Measurements from ENCODE around the gene CFAP119. TPM values are rescaled to one million over a fixed set of nuclear protein-coding genes. Genes with fewer than 3 reads are reported as not detected.

Gene CFAP119
- total and polyA plus RNA-seq, 9 of the 15 experiments (the other 6 are each of a cell fraction or from before 2014, with no cell fraction given): 5.5 to 33.7 (median 9.6) TPM

DNA sequence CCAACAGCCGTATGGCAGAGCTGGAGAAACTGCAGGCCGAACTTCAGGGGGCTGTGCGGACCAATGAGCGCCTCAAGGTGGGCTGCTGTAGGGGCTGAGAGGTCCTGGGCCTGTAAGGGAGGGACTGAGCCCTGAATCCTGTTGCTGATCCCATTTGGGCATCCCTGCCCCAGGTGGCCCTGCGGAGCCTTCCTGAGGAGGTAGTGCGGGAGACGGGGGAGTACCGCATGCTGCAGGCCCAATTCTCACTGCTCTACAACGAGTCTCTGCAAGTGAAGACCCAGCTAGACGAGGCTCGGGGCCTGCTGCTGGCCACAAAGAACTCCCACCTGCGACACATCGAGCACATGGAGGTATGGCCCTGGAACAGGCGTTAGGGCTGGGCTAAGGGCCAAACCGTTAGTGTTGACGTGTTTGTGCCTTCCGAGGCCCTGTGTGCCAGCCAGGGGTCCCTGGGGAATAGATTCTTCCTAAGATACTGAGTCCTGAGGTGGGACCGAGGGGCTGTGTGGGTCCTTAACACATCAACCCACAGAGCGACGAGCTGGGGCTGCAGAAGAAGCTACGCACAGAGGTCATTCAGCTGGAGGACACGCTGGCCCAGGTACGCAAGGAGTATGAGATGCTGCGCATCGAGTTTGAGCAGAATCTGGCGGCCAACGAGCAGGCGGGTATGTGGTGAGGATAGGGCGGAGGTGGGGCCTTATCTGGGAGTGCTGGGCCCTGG lies 4.5 kb upstream of the CFAP119 start:
- peaks cover 85% of the 10 kb centered on the region for H3K36me3 ChIP-seq (ENCODE audit: control insufficient read depth, insufficient read depth, low read length)
- H2AFZ ChIP-seq (ENCODE audit: low read depth, low read length): no peak overlapping the region
- ChIA-PET CTCF (ENCODE audit: low intra/inter-chr PET ratio) (no interaction called here), POLR2A (interaction anchor here (0.6 to 3.1 kb wide), 5 partner anchors 9 to 141 kb away, joined by 3 to 16 read pairs (median 3); no protein-coding TSS in a partner anchor)
- intact Hi-C loops (cut with micrococcal nuclease): no loop called here
- in situ Hi-C loops (cut with MboI): no loop called here
- DNase-seq (ENCODE audit: extremely low read depth in 1 of 4, low spot score in 3 of 4) (peak in 1 of 4 experiments; percentile 27), FAIRE-seq (no peak), ATAC-seq (no peak)
- WGBS (ENCODE audit: insufficient coverage, low coverage, missing lambda C conversion rate): 81% methylated on average over 28 of the region's 29 CpGs
- H3K27me3 ChIP-seq (ENCODE audit: control insufficient read depth in 2 of 2, insufficient read depth in 2 of 2, low read length in 2 of 2): no peaks in the 10 kb centered on the region
- no peaks in the 10 kb centered on the region for H3K9me3 ChIP-seq (replicated peaks; ENCODE audit: control insufficient read depth, insufficient read depth, low read depth, low read length)
- H3K4me1 ChIP-seq (replicated peaks in 1 of 2; ENCODE audit: control insufficient read depth in 2 of 2, insufficient read depth in 2 of 2, low read length in 2 of 2): peaks cover 11 to 34% of the 10 kb centered on the region in 2 experiments; a peak in 4 of 5 replicates
- no peaks in the 10 kb centered on the region for H4K20me1 ChIP-seq (replicated peaks; ENCODE audit: control insufficient read depth, insufficient read depth, low read length)
- H3K9ac ChIP-seq (ENCODE audit: insufficient read depth in 1 of 2, low read depth in 2 of 2, low read length in 2 of 2): peak overlapping the region in 1 of 2 experiments; percentile 76; a peak in 2 of 4 replicates
- no peaks in the 10 kb centered on the region for H3K9me1 ChIP-seq (ENCODE audit: control insufficient read depth, insufficient read depth, low read length)
- H3K4me2 ChIP-seq (ENCODE audit: insufficient read depth, low read length): no peak overlapping the region
- H3K79me2 ChIP-seq (ENCODE audit: control insufficient read depth, insufficient read depth, low read length): peaks cover 31% of the 10 kb centered on the region
- TF ChIP-seq TSC22D4 (tag; IDR thresholded peaks at IDR 0.05) (no peak), ETV1 (tag; conservative IDR thresholded peaks at IDR 0.05; ENCODE audit: low read depth) (no peak), SMAD1 (IDR thresholded peaks at IDR 0.05; ENCODE audit: low read depth, low read length, partially characterized antibody) (no peak), RBFOX2 (IDR thresholded peaks at IDR 0.05; ENCODE audit: low read depth, low read length) (peak; percentile 42; the same call in 1 of the 2 replicates), ZNF644 (tag; IDR thresholded peaks at IDR 0.05; ENCODE audit: low read depth) (no peak), CBFA2T3 (IDR thresholded peaks at IDR 0.05) (peak; percentile 44), TCF3 (CRISPR knock-in tag; IDR thresholded peaks at IDR 0.05) (peak; percentile 44; the same call in 1 of the 2 replicates), POLR2G (IDR thresholded peaks at IDR 0.05; ENCODE audit: low read depth, low read length) (peak; percentile 39; the same call in 1 of the 2 replicates), GTF2F1 (IDR thresholded peaks at IDR 0.05; ENCODE audit: low read depth, low read length) (no peak), RFX1 (IDR thresholded peaks at IDR 0.05) (no peak), ZNF253 (CRISPR knock-in tag; conservative IDR thresholded peaks at IDR 0.05) (no peak)
- TF ChIP-seq, protein P1, sequence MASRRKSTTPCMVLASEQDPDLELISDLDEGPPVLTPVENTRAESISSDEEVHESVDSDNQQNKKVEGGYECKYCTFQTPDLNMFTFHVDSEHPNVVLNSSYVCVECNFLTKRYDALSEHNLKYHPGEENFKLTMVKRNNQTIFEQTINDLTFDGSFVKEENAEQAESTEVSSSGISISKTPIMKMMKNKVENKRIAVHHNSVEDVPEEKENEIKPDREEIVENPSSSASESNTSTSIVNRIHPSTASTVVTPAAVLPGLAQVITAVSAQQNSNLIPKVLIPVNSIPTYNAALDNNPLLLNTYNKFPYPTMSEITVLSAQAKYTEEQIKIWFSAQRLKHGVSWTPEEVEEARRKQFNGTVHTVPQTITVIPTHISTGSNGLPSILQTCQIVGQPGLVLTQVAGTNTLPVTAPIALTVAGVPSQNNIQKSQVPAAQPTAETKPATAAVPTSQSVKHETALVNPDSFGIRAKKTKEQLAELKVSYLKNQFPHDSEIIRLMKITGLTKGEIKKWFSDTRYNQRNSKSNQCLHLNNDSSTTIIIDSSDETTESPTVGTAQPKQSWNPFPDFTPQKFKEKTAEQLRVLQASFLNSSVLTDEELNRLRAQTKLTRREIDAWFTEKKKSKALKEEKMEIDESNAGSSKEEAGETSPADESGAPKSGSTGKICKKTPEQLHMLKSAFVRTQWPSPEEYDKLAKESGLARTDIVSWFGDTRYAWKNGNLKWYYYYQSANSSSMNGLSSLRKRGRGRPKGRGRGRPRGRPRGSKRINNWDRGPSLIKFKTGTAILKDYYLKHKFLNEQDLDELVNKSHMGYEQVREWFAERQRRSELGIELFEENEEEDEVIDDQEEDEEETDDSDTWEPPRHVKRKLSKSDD (conservative IDR thresholded peaks at IDR 0.05; ENCODE audit: low read length): no peak
- TF ChIP-seq, protein P2, sequence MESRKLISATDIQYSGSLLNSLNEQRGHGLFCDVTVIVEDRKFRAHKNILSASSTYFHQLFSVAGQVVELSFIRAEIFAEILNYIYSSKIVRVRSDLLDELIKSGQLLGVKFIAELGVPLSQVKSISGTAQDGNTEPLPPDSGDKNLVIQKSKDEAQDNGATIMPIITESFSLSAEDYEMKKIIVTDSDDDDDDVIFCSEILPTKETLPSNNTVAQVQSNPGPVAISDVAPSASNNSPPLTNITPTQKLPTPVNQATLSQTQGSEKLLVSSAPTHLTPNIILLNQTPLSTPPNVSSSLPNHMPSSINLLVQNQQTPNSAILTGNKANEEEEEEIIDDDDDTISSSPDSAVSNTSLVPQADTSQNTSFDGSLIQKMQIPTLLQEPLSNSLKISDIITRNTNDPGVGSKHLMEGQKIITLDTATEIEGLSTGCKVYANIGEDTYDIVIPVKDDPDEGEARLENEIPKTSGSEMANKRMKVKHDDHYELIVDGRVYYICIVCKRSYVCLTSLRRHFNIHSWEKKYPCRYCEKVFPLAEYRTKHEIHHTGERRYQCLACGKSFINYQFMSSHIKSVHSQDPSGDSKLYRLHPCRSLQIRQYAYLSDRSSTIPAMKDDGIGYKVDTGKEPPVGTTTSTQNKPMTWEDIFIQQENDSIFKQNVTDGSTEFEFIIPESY (CRISPR knock-in tag; IDR thresholded peaks at IDR 0.05): peak; percentile 38; the same call in 1 of the 2 replicates
- TF ChIP-seq, protein P3, sequence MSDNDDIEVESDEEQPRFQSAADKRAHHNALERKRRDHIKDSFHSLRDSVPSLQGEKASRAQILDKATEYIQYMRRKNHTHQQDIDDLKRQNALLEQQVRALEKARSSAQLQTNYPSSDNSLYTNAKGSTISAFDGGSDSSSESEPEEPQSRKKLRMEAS (CRISPR knock-in tag; IDR thresholded peaks at IDR 0.05): 0 out of 2 replicates have a peak, but pooled peaks have one; percentile 22
- TF ChIP-seq, protein P4, sequence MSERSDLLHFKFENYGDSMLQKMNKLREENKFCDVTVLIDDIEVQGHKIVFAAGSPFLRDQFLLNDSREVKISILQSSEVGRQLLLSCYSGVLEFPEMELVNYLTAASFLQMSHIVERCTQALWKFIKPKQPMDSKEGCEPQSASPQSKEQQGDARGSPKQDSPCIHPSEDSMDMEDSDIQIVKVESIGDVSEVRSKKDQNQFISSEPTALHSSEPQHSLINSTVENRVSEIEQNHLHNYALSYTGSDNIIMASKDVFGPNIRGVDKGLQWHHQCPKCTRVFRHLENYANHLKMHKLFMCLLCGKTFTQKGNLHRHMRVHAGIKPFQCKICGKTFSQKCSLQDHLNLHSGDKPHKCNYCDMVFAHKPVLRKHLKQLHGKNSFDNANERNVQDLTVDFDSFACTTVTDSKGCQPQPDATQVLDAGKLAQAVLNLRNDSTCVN (CRISPR knock-in tag; IDR thresholded peaks at IDR 0.05): no peak
- no peak overlapping the region for H3K27ac ChIP-seq (ENCODE audit: extremely low read depth, low read depth, low read length)
- no TSS peak for BruUV-seq (replicated peaks)
- no peak overlapping the region for H3K4me3 ChIP-seq

Measured in K562 (cell line).